22Rv1 (cell line): ENCODE results near the gene AHCYL1.
"Not testable (repeated sequence)": the region's sequence is repeated elsewhere in the genome, so short reads cannot be mapped to it uniquely, and the experiment has no call there.

ENCODE experiments used
- H3K27ac ChIP-seq: fragments of 450-650 bp; 2 replicates; pipeline ENCODE4 v1.5.1; 2017
- ZFX ChIP-seq: fragments of 450-650 bp; IDR thresholded peaks from 2 replicates; pipeline ENCODE4 v1.6.1; 2017; ENCODE audit warnings: antibody characterized with exemption, borderline replicate concordance
- TF ChIP-seq, protein P1 (sequence below): fragments of 450-650 bp; IDR thresholded peaks from 2 replicates; pipeline ENCODE4 v1.5.1; 2017; ENCODE audit warnings: mild to moderate bottlenecking

AHCYL1 gene

DNA sequence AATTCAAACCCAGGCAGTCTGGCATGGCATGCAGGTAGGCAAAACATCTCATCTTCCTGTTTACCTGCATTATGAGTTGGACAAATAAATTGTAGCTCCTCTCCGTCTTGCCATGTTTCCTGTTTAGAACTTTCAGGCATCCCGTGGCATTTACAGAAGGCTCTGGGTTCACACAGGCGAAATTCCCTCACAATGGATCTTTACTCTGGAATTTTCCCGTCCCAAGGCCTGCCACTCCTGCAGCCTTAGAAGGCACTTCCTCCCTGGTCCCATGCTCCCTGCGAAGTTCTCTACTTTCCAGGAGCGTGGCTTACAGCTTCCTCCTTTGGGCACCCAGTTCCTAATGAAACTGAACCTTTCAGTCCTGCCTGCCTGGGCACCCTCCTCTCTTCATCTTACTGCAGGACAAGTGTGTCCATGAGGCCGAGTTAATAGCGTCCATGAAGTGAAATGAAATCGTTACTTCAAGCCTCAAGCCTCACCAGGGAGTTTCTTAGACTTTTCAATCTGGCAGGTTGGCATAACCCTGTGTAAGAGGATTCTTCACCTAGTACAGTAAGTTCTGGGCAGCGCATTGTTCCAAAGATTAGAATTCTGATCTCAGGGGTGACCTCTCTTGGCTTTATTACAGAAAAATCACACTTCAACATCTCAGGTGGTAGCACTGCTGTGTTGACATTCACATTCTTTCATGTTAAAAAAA is 36.8 kb upstream of the AHCYL1 start:
- TF ChIP-seq, protein P1, sequence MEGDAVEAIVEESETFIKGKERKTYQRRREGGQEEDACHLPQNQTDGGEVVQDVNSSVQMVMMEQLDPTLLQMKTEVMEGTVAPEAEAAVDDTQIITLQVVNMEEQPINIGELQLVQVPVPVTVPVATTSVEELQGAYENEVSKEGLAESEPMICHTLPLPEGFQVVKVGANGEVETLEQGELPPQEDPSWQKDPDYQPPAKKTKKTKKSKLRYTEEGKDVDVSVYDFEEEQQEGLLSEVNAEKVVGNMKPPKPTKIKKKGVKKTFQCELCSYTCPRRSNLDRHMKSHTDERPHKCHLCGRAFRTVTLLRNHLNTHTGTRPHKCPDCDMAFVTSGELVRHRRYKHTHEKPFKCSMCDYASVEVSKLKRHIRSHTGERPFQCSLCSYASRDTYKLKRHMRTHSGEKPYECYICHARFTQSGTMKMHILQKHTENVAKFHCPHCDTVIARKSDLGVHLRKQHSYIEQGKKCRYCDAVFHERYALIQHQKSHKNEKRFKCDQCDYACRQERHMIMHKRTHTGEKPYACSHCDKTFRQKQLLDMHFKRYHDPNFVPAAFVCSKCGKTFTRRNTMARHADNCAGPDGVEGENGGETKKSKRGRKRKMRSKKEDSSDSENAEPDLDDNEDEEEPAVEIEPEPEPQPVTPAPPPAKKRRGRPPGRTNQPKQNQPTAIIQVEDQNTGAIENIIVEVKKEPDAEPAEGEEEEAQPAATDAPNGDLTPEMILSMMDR = no peak
- TF ChIP-seq ZFX = no peak
- peak overlapping the region; percentile 53 for H3K27ac ChIP-seq

DNA sequence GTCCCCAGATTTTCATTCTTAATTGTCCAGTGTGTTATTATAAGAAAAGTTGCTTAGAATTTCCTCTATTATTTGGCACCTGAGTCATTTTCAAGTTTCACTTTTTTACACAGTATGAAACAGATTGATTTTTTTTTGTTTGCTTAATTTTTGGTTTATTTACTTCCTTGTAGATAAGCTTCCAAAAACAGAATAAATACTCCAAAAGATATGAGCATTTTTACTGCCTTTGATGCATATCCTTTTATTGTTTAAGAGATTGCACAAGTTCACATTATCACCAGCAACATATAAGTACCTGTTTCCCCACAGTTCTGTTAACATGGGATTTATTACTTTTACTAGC is 36.3 kb upstream of the AHCYL1 start:
- no peak for TF ChIP-seq ZFX
- TF ChIP-seq, protein P1 = no peak
- peak overlapping the region; percentile 53 for H3K27ac ChIP-seq

DNA sequence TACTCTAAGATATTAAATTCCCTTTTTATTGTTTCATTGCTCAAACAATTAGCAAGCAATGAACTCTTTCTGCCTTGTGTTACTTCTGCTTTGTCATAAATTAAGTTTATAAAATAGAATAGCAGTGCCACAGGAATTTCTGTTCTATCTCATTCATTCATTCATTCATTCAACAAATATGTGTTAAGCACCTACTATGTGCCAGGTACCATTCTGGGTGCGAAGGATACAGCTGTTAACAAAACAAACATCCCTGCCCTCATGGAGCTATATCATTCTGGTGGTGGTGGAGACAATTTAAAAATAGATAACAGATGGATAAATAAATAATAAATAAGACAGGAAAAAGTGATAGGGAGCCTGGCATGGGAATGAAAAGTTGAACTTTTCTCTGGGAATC is 34.5 kb upstream of the AHCYL1 start:
- H3K27ac ChIP-seq = no peak overlapping the region
- TF ChIP-seq, protein P1 = no peak
- no peak for TF ChIP-seq ZFX

DNA sequence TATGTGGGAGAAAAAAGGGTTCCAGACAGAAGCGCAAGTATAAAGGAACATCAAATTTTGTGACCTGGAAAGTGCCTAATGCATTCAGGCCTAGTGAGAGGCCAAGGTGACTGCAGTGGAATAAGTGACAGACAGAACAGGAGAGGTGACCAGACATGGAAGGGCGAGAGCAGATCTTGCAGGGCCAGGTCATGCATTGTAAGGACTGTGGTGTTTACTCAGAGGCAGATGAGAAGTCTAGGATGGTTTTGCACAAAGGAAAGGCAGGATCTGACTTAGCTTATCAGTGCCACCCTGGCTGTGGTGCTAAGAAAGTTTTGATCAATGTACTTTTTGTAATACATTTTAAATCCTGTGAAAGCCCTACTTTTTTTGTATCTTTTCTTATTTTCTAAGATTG is 34.1 kb upstream of the AHCYL1 start:
- no peak overlapping the region for H3K27ac ChIP-seq
- TF ChIP-seq ZFX = no peak
- TF ChIP-seq, protein P1 = no peak

DNA sequence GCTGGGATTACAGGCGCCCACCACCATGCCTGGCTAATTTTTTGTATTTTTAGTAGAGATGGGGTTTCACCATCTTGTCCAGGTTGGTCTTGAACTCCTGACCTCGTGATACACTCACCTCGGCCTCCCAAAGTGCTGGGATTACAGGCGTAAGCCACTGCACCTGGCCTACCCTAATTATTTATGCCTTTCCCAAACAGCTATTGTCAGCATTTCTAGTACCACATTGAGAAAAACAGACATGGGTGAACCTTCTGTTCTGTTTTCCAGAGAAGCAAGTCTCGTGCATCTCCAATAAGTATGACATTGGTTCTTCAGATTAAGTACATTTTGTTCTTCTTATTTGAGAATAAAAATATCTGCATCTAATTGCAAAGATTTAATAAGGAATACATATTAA is 33.1 kb upstream of the AHCYL1 start:
- H3K27ac ChIP-seq = not testable (repeated sequence)

DNA sequence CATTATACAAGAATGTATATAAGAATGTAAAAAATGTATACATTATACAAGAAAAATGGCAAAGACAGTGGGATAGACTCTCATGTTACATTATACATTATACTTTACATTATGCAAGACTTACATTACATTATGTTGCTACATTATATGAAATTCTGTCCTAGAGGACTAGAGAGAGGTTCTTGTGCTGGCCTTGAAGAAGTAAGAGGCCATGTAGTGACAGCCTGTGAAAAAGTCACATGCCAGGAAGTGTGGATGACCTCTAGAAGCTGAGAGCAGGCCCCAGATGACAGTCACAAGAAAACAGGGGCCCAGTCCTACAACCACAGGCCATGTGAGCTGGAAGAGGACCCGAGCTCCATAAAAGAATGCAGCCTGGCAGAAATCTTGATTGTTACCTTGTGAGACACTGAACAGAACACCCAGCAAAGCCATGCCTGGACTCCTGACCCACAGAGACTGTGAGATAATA is 30.5 kb upstream of the AHCYL1 start:
- H3K27ac ChIP-seq = no peak overlapping the region
- no peak for TF ChIP-seq ZFX
- TF ChIP-seq, protein P1 = no peak

DNA sequence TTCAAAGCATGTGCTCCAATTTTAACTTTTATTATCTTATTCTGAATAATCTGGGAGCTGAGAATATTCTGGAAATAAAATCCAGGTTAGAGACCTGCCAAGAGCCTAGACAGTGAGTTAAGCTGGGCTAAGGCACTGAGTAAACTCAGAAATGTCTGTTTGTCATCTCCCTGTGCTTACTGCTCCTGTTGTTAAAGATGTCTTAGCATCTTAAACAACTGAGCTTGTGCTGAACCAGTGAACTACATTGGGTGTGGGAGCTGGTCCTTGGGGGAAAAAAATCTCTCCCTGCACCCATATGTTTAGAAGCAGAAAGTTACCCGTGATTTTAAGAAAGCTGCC is 25.0 kb upstream of the AHCYL1 start:
- TF ChIP-seq ZFX = no peak
- TF ChIP-seq, protein P1 = no peak
- H3K27ac ChIP-seq = peak overlapping the region; percentile 94

DNA sequence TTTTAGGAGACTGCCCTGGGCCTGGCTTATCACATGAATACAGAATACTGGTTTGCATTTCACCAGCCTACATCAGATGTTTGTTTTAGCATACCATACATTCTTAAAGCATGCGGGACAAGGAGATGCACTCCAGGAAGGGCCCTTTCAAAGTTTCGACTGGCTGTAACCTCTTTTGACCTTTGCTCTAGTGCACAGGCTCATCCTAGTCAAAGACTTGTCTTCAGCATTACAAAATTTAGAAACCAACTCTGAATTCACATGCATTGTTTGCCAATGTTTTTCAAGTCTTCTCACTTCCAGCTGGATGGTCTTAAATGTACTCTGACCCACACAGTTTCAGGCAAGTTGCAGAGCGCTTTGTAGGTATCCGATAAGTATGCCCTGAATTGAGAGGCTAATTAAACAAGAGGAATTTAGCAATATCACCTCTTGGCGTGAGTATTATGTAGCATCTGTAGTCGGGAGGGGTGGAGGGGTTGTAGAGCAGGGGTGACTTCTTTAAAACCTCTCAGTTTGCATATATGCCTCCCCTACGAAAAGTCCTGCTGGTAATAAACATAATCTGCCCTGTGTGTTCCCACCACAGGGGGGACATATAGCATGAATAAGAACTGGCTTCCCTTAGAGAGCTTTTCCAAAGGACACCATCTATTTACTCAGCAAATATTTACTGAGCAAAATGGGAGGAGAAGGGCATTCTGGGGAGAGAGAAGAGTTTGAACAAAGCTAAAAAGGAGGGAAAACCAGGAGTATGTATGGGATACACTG is 24.4 kb upstream of the AHCYL1 start:
- H3K27ac ChIP-seq = peak overlapping the region; percentile 94
- TF ChIP-seq ZFX = no peak
- TF ChIP-seq, protein P1 = 0 out of 2 replicates have a peak, but pooled peaks have one; percentile 17
